ENCODE results near the gene PRRT1B. TPM values are rescaled to one million over a fixed set of nuclear protein-coding genes. Genes with fewer than 3 reads are reported as not detected.
"Not testable (repeated sequence)": the region's sequence is repeated elsewhere in the genome, so short reads cannot be mapped to it uniquely, and the experiment has no call there.

The PRRT1B gene
- total RNA-seq, 1 experiment from 2014 or later = not detected

DNA sequence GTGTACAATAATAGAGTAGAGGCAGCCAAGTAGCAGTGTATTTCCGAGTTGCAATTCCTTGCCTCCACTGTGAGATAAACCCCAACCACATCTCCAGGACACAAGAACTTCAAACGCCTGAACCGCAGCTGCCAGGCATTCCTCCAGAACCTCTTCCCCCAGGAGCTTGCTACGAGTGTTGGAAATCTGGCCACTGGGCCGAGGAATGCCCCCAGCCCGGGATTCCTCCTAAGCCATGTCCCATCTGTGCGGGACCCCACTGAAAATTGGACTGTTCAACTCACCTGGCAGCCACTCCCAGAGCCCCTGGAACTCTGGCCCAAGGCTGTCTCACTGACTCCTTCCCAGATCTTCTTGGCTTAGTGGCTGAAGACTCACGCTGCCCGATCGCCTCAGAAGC, 3.9 kb downstream of the PRRT1B start:
- not testable (repeated sequence) for DNase-seq (ENCODE audit: low spot score)

DNA sequence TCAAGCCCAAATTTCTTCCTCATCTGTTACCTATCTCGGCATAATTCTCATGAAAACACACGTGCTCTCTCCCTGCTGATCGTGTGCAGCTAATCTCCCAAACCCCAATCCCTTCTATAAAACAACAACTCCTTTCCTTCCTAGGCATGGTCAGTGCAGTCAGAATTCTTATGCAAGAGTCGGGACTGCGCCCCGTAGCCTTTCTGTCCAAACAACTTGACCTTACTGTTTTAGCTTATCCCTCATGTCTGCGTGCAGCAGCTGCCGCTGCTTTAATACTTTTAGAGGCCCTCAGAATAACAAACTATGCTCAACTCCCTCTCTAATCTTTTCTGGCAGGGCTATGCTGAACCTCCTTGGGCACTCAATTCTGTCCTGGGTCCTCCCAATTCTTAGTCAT, 5.1 kb downstream of the PRRT1B start:
- DNase-seq (ENCODE audit: low spot score) = not testable (repeated sequence)

DNA sequence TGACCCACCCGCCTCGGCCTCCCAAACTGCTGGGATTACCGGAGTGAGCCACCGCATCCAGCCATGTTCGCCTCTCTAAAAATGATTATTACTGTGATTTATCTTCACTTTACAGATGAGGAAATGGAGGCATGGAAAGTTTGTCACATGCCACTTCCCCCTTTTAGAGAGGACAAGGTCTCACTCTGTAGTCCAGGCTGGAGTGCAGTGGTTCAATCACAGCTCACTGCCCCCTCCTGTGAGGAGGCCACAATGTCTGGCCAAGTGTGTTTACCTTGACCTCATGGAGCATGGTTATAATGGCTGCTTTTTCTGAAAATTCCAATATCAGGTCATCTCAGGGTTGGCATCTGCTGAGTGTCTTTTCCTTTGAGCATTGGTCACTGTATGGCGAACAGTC, 6.7 kb downstream of the PRRT1B start:
- DNase-seq (ENCODE audit: low spot score) = no peak

DNA sequence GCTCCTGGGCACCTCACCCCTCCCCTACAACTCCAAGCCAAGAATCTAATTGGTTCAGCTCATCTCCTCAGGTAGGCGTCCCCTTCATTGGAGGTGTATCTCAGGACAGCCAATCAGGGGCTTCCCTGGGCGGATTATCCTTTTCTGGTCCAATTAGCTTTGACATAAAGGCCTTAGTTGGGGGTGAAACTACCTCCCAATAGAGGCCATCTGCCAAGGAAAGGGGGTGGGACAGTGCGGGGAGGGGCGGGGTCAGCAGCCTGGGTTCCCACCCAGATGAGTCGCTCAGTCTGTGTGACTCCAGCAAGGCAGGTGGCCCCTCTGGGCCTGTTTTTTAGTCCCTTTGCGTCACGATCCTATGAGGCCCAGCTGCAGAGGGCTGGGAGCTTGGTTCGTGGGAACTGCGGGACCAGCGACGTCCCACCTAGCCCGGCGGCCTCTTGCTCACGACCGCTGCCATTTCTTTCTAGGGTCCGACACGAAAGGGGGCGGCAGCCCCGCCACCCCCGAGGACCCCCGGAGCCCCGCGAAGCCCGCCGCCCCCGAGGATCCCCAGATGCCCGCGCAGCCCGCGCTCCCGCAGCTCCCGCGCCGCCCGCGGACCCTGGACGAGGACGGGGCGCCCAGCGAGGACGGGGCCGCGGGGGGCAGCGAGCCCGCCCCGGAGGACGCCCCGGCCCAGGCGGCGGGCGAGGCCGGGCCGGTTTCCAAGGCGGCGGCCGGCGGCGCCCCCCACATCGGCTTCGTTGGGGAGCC, 8.9 kb downstream of the PRRT1B start:
- no peak for DNase-seq (ENCODE audit: low spot score)

DNA sequence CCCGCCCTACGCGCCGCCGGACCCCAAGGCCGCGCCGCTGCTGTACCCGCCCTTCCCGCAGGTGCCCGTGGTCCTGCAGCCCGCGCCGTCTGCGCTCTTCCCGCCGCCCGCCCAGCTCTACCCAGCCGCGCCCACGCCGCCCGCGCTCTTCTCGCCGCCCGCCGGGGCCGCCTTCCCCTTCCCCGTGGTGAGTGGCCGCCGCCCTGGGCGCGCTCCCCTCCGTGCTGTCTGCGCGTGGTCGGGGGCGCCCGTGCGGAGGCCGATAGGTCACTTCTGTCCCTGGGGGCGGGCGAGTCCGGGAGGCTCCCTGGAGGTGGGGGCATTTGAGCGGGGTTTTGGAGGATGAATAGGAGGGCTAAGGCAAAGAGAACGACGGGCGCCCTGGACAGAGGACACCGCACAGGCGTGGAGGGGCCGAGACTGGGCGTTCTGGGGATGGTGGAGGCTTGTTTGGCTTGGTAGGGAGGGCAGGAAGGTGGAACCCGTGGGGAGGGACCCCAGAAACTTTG, 9.6 kb downstream of the PRRT1B start:
- no peak for DNase-seq (ENCODE audit: low spot score)

DNA sequence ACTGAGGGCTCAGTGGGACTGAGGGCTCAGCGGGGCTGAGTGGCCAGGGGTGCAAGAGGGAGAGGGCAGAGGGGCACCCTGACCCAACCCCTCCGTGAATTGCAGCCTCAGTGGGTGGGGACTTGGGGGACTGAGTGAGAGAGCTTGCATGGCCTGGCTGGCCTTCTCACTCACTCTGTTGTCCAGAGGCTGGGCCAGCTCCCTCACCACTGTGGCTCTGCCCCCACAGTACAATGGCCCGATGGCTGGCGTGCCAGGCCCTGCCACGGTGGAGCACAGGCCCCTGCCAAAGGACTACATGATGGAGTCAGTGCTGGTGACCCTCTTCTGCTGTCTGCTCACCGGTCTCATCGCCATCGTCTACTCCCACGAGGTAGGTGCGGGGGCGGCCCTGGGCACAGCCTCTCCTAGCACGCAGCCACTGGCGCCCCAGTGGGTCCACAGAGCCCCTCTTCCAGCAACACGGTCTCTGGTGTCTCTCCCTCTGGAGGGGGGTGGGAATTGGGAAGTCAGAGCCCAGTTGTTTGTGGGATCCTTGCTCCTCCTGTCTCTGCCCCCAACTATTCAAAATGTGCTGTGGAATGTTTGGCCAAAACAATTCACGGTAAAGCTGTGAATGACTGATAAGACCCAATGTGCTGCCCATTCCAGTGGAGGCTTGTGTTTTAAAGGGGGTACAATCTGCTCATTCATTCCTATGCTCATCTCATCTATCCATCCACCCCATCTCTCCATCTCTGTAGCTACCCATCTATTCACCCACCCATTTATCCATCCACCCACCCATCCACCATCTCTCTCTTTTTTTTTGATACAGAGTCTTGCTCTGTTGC, 10.7 kb downstream of the PRRT1B start:
- no peak for DNase-seq (ENCODE audit: low spot score)

DNA sequence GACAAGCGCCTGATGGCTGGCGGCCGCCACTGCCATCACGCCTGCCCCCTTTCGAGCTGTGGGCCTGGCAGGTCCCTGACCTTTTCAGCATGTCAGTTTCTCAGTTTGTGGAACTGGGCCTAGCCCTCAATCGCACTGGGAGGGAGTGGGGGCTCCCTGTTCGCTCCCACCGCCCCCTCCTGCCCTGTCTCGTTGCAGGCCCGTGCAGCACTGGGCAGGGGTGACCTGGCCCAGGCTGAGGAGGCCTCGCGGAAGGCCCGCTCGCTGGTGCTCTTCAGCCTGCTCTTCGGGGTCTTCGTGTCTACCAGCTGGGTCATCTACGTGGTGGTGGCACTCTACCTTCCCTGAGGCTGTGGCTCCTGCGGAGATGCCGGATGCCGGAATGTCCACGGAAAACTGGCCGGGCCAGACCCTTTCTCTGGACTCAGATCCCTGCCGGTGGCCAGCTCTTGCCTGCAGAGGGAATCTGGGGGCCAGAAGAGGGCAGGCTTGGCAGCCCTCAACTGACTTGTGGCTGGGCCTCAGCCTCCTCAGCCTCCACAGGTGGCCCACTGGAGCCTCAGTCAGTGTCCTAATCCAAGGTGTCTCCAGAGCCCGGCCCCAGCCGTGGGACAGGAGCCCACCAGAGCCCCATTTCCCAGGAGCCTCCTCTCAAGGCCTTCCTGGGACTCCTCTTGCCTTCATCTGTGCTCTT, 12.7 kb downstream of the PRRT1B start:
- no peak for DNase-seq (ENCODE audit: low spot score)

DNA sequence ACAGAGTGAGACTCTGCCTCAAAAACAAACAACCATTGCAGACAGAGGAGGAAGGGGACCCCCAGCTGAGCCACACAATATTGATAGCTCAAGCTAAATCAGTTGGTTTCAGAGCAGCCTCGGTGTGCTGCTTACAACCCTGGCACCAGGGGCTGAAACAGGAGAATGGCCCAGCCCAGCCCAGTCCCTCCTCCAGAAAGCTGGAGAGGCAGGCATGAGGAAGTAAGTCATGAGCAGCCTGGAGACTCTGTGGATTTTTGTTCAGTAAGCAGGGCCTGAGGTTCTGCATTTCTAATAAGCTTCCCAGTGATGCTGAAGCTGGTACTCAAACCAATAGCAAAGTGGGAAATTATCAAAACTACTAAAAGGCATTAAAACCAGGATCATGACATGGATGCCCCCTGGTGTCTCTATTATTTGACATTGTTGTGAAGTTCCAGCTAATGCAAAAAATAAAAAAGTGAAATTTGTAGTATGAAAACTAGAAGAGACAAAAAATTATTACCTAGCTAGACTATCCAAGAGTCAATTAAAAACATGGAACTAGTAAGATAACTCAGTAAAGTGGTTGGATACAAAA, 14.2 kb downstream of the PRRT1B start:
- no peak for DNase-seq (ENCODE audit: low spot score)

DNA sequence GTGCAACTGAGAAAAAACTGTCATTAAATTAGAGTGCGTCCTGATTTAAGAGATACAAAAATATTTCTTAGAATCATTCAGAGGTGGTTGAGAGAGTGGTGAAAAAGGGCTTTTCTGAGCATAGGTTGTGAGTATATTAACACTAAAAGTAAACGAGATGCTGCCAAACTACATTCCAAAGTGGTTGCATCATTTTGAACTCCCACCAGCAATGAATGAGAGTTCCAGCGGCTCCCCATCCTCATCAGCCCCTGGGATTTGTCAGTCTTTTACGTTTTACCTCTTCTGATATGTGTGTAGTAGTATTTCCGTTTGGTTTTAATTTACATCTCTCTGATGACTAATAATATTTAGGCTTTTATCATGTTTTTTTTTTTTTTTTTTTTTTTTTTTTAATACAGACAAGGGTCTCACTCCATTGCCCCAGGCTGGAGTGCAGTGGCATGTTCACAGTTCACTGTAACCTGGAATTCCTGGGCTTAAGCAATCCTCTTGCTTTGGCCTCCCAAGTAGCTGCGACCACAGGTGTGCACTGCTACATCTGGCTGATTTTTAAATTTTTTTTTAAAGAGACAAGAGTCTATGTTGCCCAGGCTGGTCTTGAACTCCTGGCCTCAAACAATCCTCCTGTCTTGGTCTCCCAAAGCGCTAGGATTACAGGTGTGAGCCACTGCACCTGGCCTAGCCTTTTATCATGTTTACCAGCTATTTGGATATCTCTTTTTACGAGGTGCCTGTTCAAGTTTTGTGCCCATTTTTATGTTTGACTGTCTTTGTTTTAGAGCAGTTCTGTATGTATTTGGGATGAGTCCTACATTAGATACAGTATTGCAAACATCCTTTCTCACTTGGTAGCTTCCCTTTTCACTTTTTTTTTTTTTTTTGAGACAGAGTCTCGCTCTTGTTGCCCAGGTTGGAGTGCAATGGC, 17.0 kb downstream of the PRRT1B start:
- DNase-seq (ENCODE audit: low spot score) = no peak

DNA sequence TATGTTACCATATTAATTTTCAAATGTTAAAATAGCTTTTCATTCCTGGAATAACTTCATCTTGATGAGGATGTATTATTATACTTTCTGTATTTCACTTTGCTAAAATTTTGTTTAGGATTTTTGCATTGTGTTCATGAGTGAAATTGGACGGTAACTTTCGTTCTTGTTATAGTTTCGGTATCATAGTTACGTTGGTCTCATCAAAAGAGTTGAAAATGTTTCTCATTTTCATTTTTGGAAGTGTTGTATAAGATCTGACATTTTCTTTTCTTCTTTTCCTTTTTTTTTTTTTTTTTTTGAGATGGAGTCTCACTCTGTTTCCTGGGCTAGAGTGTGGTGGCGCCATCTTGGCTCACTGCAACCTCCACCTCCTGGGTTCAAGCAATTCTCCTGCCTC, 20.0 kb downstream of the PRRT1B start:
- DNase-seq (ENCODE audit: low spot score) = no peak

DNA sequence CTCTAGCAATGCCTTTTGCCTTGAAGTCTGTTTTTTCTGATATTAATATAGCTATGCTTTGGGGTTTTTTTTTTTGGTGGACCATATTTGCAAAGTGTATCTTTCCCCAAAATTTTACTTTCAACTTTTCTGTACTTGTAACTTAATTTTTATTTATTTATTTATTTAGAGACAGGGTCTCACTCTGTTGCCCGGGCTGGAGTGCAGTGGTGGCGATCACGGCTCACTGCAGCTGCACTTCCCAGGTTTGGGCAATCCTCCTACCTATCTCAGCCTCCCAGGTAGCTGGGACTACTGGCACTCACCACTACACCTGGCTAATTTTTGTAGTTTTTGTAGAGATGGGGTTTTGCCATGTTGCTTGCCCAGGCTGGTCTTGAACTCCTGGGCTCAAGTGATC, 20.8 kb downstream of the PRRT1B start:
- DNase-seq (ENCODE audit: low spot score) = no peak

DNA sequence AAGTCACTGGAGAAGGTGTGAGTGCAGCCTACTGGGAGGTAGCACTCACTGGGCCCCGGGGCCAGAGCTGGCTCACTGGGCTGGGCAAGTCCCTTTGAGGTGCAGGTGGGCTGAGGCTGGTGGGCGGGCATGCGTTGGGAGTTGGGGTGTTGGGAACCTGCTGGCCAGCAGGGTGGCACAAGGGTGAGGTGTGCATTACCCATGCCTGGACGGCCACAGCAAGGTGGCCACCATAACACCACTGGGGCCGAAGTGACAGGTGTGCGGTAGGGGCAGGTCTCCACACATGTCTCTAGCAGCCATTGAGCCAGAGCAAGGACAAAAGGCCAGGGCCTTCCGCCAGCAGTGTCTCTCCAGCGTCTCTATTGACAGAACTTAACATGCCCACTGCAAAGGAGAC, 22.6 kb downstream of the PRRT1B start:
- DNase-seq (ENCODE audit: low spot score) = peak; percentile 1

DNA sequence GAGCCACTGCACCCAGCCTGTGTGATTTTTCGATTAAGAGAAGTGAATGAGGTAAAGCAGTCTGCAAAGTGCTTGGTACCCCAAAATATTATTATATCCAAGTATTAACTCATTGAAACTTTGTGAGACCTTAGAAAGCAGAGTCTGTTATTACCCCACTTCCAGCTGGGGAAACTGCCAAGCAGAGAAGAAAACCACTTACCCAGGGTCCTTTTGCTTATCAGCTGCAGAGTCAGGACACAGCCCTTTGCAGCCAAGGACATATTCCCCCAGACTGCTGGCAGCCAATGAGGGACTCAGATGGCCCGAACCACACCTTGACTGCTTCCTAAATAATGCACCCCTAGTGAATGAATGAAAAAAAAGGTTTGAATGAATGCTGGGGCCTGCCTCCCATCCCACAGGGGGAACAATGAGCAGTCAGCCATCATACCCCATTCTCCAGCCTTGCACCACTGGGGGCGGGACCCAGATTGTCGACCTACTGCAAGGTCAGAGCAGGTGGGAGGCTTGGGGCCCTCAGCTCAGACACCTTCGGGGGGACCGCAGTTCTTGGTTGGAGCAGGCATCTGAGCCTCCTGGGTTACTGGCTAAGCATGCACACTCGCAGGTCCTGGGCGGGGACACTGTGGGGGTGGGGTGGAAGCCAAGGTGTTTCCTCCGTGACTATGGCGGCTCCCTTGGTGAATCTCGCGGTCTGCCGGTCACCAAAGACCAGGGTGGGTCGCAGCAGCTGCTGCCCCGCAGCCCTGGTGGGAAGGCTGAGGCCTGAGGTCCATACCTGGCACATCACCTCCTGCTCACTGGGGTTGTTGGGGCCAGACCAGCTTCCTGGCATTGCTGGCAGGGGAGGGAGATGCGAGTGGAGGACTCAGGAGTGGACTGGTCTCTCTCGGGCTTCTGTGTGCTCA, 29.7 kb downstream of the PRRT1B start:
- no peak for DNase-seq (ENCODE audit: low spot score)

DNA sequence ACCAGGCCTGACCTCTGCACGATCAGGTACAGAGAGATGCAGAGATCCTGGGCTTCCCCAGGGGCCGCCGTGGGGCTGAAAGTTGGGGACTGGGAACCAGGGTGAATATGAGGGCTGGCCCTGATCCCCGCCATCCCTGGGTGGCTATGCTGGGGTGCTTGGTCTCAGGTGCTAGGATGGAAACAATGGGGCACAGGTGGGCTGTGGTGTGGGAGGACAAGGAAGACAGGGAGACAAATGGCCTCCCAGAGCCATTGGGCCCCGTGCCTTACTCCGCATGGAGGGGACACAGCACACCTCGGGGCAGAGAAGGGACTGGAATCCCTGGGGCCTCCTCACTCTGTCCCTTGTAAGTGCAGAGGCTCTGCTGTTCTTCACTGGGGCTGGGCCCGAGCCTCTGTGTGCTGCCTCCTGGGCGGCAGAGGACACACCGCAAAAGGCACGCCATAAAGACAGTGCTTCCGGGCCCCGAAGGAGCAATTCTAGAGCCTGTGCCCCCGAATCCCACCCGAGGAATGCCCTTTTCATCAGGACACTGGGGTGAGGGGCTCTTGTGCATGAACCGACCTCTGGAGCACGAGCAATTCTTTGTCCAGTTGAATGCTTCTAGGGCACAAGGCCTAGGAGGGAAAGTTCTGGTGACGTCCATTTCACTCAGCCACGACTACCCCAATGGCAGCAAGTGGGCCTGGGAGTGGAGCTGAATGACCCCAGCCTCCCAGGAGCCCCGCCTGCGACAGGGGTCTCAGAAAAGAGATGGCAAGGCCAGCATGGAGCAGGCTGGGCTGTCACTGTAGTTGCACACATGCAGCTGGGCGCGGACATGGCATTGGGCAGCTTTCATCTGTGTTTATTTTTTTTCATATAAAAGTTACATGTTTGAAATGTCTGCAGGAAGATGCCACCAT, 30.9 kb downstream of the PRRT1B start:
- DNase-seq (ENCODE audit: low spot score) = no peak

DNA sequence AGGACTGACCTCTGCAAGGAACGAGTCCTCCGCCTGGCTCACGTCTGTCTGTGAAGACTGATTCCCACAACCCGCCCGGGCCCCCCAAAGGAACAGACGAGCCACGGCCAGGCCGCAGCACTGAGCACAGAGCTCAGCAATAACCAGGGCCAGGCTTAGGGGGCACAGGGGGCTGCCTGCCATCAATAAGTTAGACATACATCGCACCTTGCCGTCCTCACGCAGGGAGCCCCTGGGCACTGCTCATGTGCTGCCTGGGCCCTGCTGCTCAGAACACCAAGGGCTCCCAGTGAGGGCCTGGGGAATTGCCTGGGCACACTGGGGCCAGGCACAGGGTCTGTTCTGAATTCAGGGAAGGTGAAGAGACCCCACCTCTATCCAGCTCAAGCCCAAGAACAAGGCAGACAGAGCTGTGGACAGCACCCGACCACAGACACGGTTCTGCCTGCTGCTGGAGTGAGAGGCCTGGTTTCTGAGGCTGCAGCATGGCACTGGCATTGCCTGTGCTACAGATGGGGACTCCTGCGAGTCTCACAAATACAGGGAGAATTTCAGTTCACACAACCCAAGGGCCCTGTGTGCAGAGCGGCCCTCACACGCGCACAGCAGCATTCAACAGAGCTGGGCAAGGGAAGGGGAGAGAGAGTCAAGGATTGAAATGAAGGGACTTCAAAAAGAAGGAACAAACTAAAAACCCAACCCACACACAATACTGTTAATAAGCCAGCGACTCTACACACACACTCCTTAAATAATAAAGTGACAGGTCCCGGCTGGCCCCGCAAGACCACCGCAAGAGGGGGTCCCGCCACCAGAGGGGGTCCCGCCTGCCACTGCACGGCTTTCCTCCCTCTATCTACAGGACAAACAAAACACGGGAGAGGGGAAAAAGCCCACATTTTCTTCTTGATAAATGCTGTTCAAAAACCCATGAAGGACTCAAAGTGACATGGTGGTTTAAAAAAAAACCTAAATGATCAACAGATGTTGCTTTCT, 32.0 kb downstream of the PRRT1B start:
- DNase-seq (ENCODE audit: low spot score) = no peak

DNA sequence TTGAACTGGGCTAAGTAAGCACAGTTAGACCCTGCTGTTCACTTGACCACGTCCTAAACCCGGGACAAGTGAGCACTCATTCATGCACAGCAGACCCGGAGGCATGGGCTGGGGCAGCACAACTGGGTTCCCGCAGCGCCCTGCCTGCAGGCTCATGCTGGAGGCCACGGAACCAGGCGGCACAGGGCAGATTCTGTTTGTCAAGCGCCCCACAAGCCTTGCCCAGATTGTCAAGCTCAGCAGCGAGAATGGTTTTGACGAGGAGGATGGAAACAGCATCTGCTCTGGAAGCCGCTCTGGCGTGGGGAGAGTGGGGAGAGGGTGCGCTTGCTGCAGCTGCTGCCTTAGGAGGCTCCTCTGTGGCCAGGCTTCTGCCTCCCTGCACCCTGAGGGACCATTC, 32.7 kb downstream of the PRRT1B start:
- DNase-seq (ENCODE audit: low spot score) = no peak

DNA sequence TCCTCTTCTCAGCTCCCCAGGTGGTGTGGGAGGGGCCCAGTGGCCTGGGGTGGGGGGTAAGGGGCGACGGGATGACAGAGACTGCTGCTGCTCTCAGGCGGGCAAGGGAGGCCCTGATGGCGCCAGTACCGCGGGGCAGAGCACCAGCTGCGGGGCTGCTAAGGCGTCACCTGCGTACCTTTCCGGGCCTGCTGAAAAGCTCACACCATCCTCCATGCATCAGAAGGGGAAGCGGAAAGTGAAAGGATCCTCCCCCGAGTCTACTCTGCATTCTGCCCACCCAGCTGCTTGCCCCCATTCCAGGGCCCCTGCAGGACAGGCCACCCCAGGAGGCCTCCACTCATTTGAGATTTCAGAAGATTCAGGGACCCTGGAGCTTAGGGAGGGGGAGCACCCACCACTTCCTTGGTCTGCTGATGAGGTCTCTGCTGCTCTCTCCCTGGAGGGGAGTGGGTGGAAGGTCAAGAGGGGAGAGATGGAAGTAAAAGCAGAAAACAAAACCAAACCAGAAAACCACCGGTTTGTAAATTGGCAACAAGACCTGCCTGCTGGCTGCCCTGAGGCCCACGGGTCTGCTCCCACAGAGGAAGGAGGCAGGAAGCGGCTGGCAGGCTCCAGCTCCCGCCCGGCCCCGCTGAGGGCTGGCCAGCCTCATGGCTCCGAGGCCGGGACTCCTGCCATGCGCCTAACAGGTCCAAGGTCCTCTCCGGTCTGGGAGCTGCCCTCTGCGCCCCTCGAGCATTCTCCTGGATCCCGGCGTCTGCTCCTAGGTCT, 33.6 kb downstream of the PRRT1B start:
- no peak for DNase-seq (ENCODE audit: low spot score)
